GM12878 (cell line): ENCODE measurements around the gene LYZL1. TPM values are rescaled to one million over a fixed set of nuclear protein-coding genes. Genes with fewer than 3 reads are reported as not detected.

Source experiments
- ATAC-seq: fragments of 200-7000 bp; cut with Tn5 transposase; 3 replicates; pipeline ENCODE4 v1.9.1; 2020; ENCODE audit warnings: mild to moderate bottlenecking, moderate library complexity
- BruUV-seq: library from RNA; stranded (reverse); fragments of 400-500 nt; replicated peaks from 2 replicates; lab custom pipeline; 2021; lab: Mats Ljungman, UMichigan
- CTCF ChIA-PET: fragments of 300-600 bp; sonication (Branson Sonifier 250); formaldehyde crosslinking; extraction: SDS; loops from one replicate; lab custom pipeline; 2021; ENCODE audit warnings: inconsistent platforms; lab: Yijun Ruan, JAX
- POLR2A ChIA-PET: fragments of 350-600 bp; formaldehyde crosslinking; extraction: SDS; loops from one replicate; lab custom pipeline; 2021; ENCODE audit warnings: inconsistent platforms; lab: Charles Lee
- RAD21 ChIA-PET: fragments of 300-600 bp; sonication (Branson Sonifier 250); formaldehyde crosslinking; loops from one replicate; lab custom pipeline; 2023; ENCODE audit warnings: antibody characterized with exemption; ENCODE audit not compliant: unreplicated experiment; lab: Charles Lee
- SMC1A ChIA-PET: fragments of 300-600 bp; sonication (Branson Sonifier 250); formaldehyde crosslinking; loops from one replicate; lab custom pipeline; 2023; ENCODE audit not compliant: unreplicated experiment, uncharacterized antibody; lab: Charles Lee
- DNase-seq: peaks from one replicate; pipeline ENCODE4 v3.0.0-alpha.2; 2011; ENCODE audit warnings: low read depth, low spot score
- FAIRE-seq: peaks from 3 replicates; lab custom pipeline; 2011; peaks lifted over from hg19 to GRCh38; lab: Jason Lieb, UNC
- H2AFZ ChIP-seq: 2 replicates; pipeline ENCODE4 v1.6.0; 2011; ENCODE audit warnings: low read depth, low read length, control low read depth; ENCODE audit not compliant: control insufficient read depth
- H3K27ac ChIP-seq: 2 replicates; pipeline ENCODE4 v1.5.1; 2011; ENCODE audit warnings: control low read depth; ENCODE audit not compliant: control insufficient read depth, insufficient read depth
- H3K27me3 ChIP-seq, 2 experiments: replicated peaks in 1 of 2; 2 replicates each; pipeline versions ENCODE4 v1.6.0 to v1.6.1; 2011; ENCODE audit warnings: low read length in 1 of 2; ENCODE audit not compliant: control insufficient read depth in 2 of 2, insufficient read depth in 2 of 2
- H3K36me3 ChIP-seq, 2 experiments: 2 replicates each; pipeline ENCODE4 v1.5.1; 2011; ENCODE audit warnings: low read length in 1 of 2; ENCODE audit not compliant: control insufficient read depth in 2 of 2, insufficient read depth in 2 of 2
- H3K4me1 ChIP-seq: 2 replicates; pipeline ENCODE4 v1.6.1; 2011; ENCODE audit warnings: mild to moderate bottlenecking, low read length, moderate library complexity, mixed read lengths; ENCODE audit not compliant: control insufficient read depth, insufficient read depth
- H3K4me2 ChIP-seq: 2 replicates; pipeline ENCODE4 v1.6.0; 2011; ENCODE audit warnings: control low read depth; ENCODE audit not compliant: control insufficient read depth, insufficient read depth
- H3K4me3 ChIP-seq: fragments of 200-600 bp; sonication (generic); 2 replicates; pipeline ENCODE4 v1.5.1; 2016
- H3K79me2 ChIP-seq: 2 replicates; pipeline ENCODE4 v1.6.0; 2011; ENCODE audit warnings: low read length; ENCODE audit not compliant: control insufficient read depth, insufficient read depth
- H3K9ac ChIP-seq: 2 replicates; pipeline ENCODE4 v1.8.0; 2011; ENCODE audit warnings: low read length, control low read depth, mixed read lengths; ENCODE audit not compliant: control insufficient read depth, insufficient read depth
- H3K9me3 ChIP-seq: replicated peaks from 3 replicates; pipeline ENCODE4 v1.5.1; 2011; ENCODE audit warnings: mild to moderate bottlenecking, low read length; ENCODE audit not compliant: control insufficient read depth, insufficient read depth
- H4K20me1 ChIP-seq: 2 replicates; pipeline ENCODE4 v1.6.0; 2011; ENCODE audit not compliant: control insufficient read depth, insufficient read depth
- PBX3 ChIP-seq: IDR thresholded peaks from 2 replicates; pipeline ENCODE4 v1.6.1; 2011; ENCODE audit warnings: mild to moderate bottlenecking, low read depth, low read length, moderate library complexity; ENCODE audit not compliant: insufficient replicate concordance
- PKNOX1 ChIP-seq: fragments of 450-650 bp; IDR thresholded peaks from 2 replicates; pipeline ENCODE4 v1.6.1; 2016; ENCODE audit warnings: mild to moderate bottlenecking
- ZNF207 ChIP-seq: fragments of 450-650 bp; IDR thresholded peaks from 2 replicates; pipeline ENCODE4 v1.6.1; 2014; ENCODE audit warnings: antibody characterized with exemption, mild to moderate bottlenecking, borderline replicate concordance
- ZNF24 ChIP-seq: fragments of 450-650 bp; IDR thresholded peaks from 2 replicates; pipeline ENCODE4 v1.6.1; 2017; ENCODE audit warnings: antibody characterized with exemption, mild to moderate bottlenecking
- WGBS: methylation state at CpG from one replicate; pipeline ENCODE4 v1.1.6; 2016; ENCODE audit warnings: low lambda C conversion rate; ENCODE audit not compliant: insufficient replicate concordance, insufficient coverage; ENCODE audit errors: missing lambda C conversion rate; 5-methylcytosine and 5-hydroxymethylcytosine counted together
- in situ Hi-C: fragments of 300-500 bp; cut with MboI; formaldehyde crosslinking; loops from 9 replicates; pipeline ENCODE4 v1.14.3; 2018; ENCODE audit warnings: mixed read lengths
- intact Hi-C: fragments of 100-400 bp; cut with micrococcal nuclease; formaldehyde crosslinking; loops from one replicate; pipeline ENCODE4 v1.14.2; 2022; ENCODE audit not compliant: unreplicated experiment
- polyA plus RNA-seq, 11 experiments: library from polyadenylated mRNA; depleted of rRNA in 4 of 11; unstranded in 6 of 11; stranded (reverse) in 5 of 11; fragments of >200 nt; fragmentation: Nextera tagmentation in 4 of 11; fragmentation: Illumina TruSeq in 1 of 11; extraction: Ambion mirVana in 4 of 11; extraction: Trizol in 1 of 11; gene quantifications; 1 replicate in 1 of 11; 2 replicates in 10 of 11; pipeline versions ENCODE4 v1.2.1 to v1.2.3, GENCODE V29; 2011 to 2016; ENCODE audit warnings: inconsistent platforms in 2 of 11, missing spikeins in 2 of 11, low read depth in 1 of 11
- total RNA-seq, 4 experiments: library from RNA; depleted of rRNA in 3 of 4; stranded (reverse); fragments of >200 nt in 3 of 4; fragmentation: Illumina TruSeq in 1 of 4; extraction: Trizol in 1 of 4; gene quantifications; 2 replicates each; pipeline versions ENCODE4 v1.2.1 to v1.2.3, GENCODE V29; 2013 to 2021

LYZL1 gene
- total and polyA plus RNA-seq, 10 of the 15 experiments (the other 5 are each of a cell fraction or from before 2014, with no cell fraction given) = not detected

- intact Hi-C loops = loop anchor here (5.0 kb wide), 1 partner anchor 48 kb away; no protein-coding TSS in a partner anchor
- no peak for TF ChIP-seq ZNF24
- no peak for TF ChIP-seq ZNF207
- TF ChIP-seq PKNOX1 = peak; percentile 64
- TF ChIP-seq PBX3 = peak; percentile 34
- TF ChIP-seq, all 136 proteins: peak for 2
- Histone ChIP-seq H3K4me2 (no peak overlapping the region), H3K36me3 (no peaks in the 10 kb centered on the region), H3K27me3 (peaks cover 0 to 2% of the 10 kb centered on the region in 2 experiments; a peak in 3 of 4 replicates), H4K20me1 (no peaks in the 10 kb centered on the region), H3K4me3 (no peak overlapping the region), H3K9me3 (no peaks in the 10 kb centered on the region), H3K79me2 (no peaks in the 10 kb centered on the region), H3K4me1 (no peaks in the 10 kb centered on the region), H3K27ac (no peak overlapping the region), H2AFZ (no peak overlapping the region), H3K9ac (no peak overlapping the region)
- WGBS = 9% methylated on average over 9 of the region's 9 CpGs
- BruUV-seq = no TSS peak
- ChIA-PET POLR2A (no interaction called here), RAD21 (no interaction called here), SMC1A (interaction anchor here (0.5 to 1.8 kb wide), 2 partner anchors 8 to 19 kb away, joined by 3 to 5 read pairs; no protein-coding TSS in a partner anchor), CTCF (no interaction called here)
- FAIRE-seq (no peak), DNase-seq (no peak), ATAC-seq (no peak)
- in situ Hi-C loops = no loop called here
Measured at GRCh38 chr10:29254123-29255046, 34.5 kb upstream of the LYZL1 start.
